HEK293 (cell line): Measurements from ENCODE around the gene PRRG4.

Experiments used
- CTCF ChIA-PET: fragments of 350-600 bp; formaldehyde crosslinking; extraction: SDS; loops from one replicate; lab custom pipeline; 2021; ENCODE audit warnings: antibody characterized with exemption; lab: Yijun Ruan, JAX
- POLR2A ChIA-PET: fragments of 300-600 bp; formaldehyde crosslinking; extraction: SDS; loops from one replicate; lab custom pipeline; 2020; ENCODE audit warnings: antibody characterized with exemption, inconsistent platforms; lab: Yijun Ruan, JAX
- H3K27ac ChIP-seq: fragments of 200-500 bp; sonication (Bioruptor generic); 2 replicates; pipeline ENCODE4 v1.5.1; 2014; ENCODE audit warnings: low read depth, low read length, control low read depth, inconsistent platforms; ENCODE audit errors: extremely low read depth
- H3K36me3 ChIP-seq, 2 experiments: fragments of 200-500 bp in 1 of 2; sonication (Bioruptor generic) in 1 of 2; 1 replicate in 1 of 2; 2 replicates in 1 of 2; pipeline ENCODE4 v1.5.1; 2014 to 2017; ENCODE audit warnings: inconsistent platforms in 2 of 2, low read length in 2 of 2; ENCODE audit not compliant: control insufficient read depth in 2 of 2, insufficient read depth in 1 of 2
- H3K4me1 ChIP-seq: fragments of 200-500 bp; sonication (Bioruptor generic); 2 replicates; pipeline ENCODE4 v1.5.1; 2014; ENCODE audit warnings: mild to moderate bottlenecking, low read length, inconsistent platforms; ENCODE audit not compliant: control insufficient read depth, insufficient read depth
- H3K4me3 ChIP-seq: 2 replicates; pipeline ENCODE4 v1.5.1; 2011; ENCODE audit warnings: low read depth, mild to moderate bottlenecking, control low read depth, low read length, moderate library complexity
- H3K9me3 ChIP-seq: fragments of 200-500 bp; sonication (Bioruptor generic); 2 replicates; pipeline ENCODE4 v1.5.1; 2014; ENCODE audit warnings: low read depth, low read length, inconsistent platforms; ENCODE audit not compliant: control insufficient read depth, insufficient read depth
- GLIS1 ChIP-seq: fragments of 450-650 bp; formaldehyde crosslinking; IDR thresholded peaks from 2 replicates; pipeline ENCODE4 v1.5.1; 2016; ENCODE audit warnings: missing biosample characterization, missing genetic modification characterization
- HOXD13 ChIP-seq: sonication (generic); formaldehyde crosslinking; IDR thresholded peaks from 2 replicates; pipeline ENCODE4 v1.8.0; 2022; ENCODE audit warnings: missing genetic modification reagents, borderline replicate concordance
- KLF1 ChIP-seq: fragments of 450-650 bp; formaldehyde crosslinking; IDR thresholded peaks from 2 replicates; pipeline ENCODE4 v1.5.1; 2016; ENCODE audit warnings: missing biosample characterization, missing genetic modification characterization
- KLF7 ChIP-seq: fragments of 450-650 bp; formaldehyde crosslinking; IDR thresholded peaks from 2 replicates; pipeline ENCODE4 v1.5.1; 2016; ENCODE audit warnings: missing biosample characterization, missing genetic modification characterization, borderline replicate concordance
- MEIS1 ChIP-seq: sonication (generic); formaldehyde crosslinking; IDR thresholded peaks from 2 replicates; pipeline ENCODE4 v1.8.1; 2022; ENCODE audit warnings: missing genetic modification reagents, mild to moderate bottlenecking, borderline replicate concordance
- PRDM1 ChIP-seq: fragments of 450-650 bp; formaldehyde crosslinking; IDR thresholded peaks from 2 replicates; pipeline ENCODE4; 2016; ENCODE audit warnings: missing biosample characterization, missing genetic modification characterization
- ZFHX2 ChIP-seq: fragments of 450-650 bp; formaldehyde crosslinking; conservative IDR thresholded peaks from 2 replicates; pipeline ENCODE4 v1.5.1; 2016; ENCODE audit warnings: missing biosample characterization, missing genetic modification characterization
- ZNF169 ChIP-seq: fragments of 450-650 bp; formaldehyde crosslinking; IDR thresholded peaks from 2 replicates; pipeline ENCODE4 v1.5.1; 2016; ENCODE audit warnings: missing biosample characterization, missing genetic modification characterization
- ZNF175 ChIP-seq: fragments of 450-650 bp; formaldehyde crosslinking; IDR thresholded peaks from 2 replicates; pipeline ENCODE4 v1.5.1; 2016; ENCODE audit warnings: missing biosample characterization, missing genetic modification characterization
- ZNF248 ChIP-seq: fragments of 450-650 bp; formaldehyde crosslinking; IDR thresholded peaks from 2 replicates; pipeline ENCODE4 v1.5.1; 2017; ENCODE audit warnings: missing biosample characterization, missing genetic modification characterization
- ZNF274 ChIP-seq, 2 experiments: fragments of 200-500 bp in 1 of 2; fragments of 450-650 bp in 1 of 2; sonication (Bioruptor generic) in 1 of 2; formaldehyde crosslinking in 1 of 2; IDR thresholded peaks; 2 replicates each; pipeline versions ENCODE4 v1.5.1 to v1.6.1; 2014 to 2016; ENCODE audit warnings: borderline replicate concordance in 1 of 2, inconsistent platforms in 1 of 2, low read length in 1 of 2, missing biosample characterization in 1 of 2, missing genetic modification characterization in 1 of 2
- ZNF341 ChIP-seq: fragments of 450-650 bp; formaldehyde crosslinking; IDR thresholded peaks from 2 replicates; pipeline ENCODE4; 2016; ENCODE audit warnings: low read depth, missing biosample characterization, missing genetic modification characterization
- ZNF37A ChIP-seq: fragments of 450-650 bp; IDR thresholded peaks from 2 replicates; pipeline ENCODE4 v1.5.1; 2018; ENCODE audit warnings: missing biosample characterization, missing genetic modification characterization
- ZNF391 ChIP-seq: fragments of 450-650 bp; formaldehyde crosslinking; IDR thresholded peaks from 2 replicates; pipeline ENCODE4 v1.5.1; 2016; ENCODE audit warnings: low read depth, missing biosample characterization, missing genetic modification characterization, borderline replicate concordance
- ZNF426 ChIP-seq: fragments of 450-650 bp; formaldehyde crosslinking; IDR thresholded peaks from 2 replicates; pipeline ENCODE4 v1.5.1; 2017; ENCODE audit warnings: missing biosample characterization, missing genetic modification characterization, mild to moderate bottlenecking, inconsistent platforms, moderate library complexity
- ZNF501 ChIP-seq: fragments of 450-650 bp; formaldehyde crosslinking; IDR thresholded peaks from 2 replicates; pipeline ENCODE4 v1.5.1; 2016; ENCODE audit warnings: missing biosample characterization, missing genetic modification characterization
- ZNF548 ChIP-seq: fragments of 450-650 bp; formaldehyde crosslinking; IDR thresholded peaks from 2 replicates; pipeline ENCODE4 v1.5.1; 2016; ENCODE audit warnings: missing biosample characterization, missing genetic modification characterization
- ZNF596 ChIP-seq: fragments of 450-650 bp; IDR thresholded peaks from 2 replicates; pipeline ENCODE4 v1.5.0; 2018; ENCODE audit warnings: missing biosample characterization, mild to moderate bottlenecking, missing genetic modification characterization, moderate library complexity
- ZNF707 ChIP-seq: fragments of 450-650 bp; formaldehyde crosslinking; IDR thresholded peaks from 2 replicates; pipeline ENCODE4 v1.5.1; 2016; ENCODE audit warnings: missing biosample characterization, missing genetic modification characterization
- TF ChIP-seq, protein P1 (sequence below): fragments of 450-650 bp; formaldehyde crosslinking; IDR thresholded peaks from 2 replicates; pipeline ENCODE4 v1.5.1; 2016; ENCODE audit warnings: missing biosample characterization, missing genetic modification characterization
- TF ChIP-seq, protein P2 (sequence below): fragments of 450-650 bp; IDR thresholded peaks from 2 replicates; pipeline ENCODE4 v1.5.1; 2018; ENCODE audit warnings: missing biosample characterization, mild to moderate bottlenecking, missing genetic modification characterization
- TF ChIP-seq, protein P3 (sequence below): fragments of 450-650 bp; formaldehyde crosslinking; IDR thresholded peaks from 2 replicates; pipeline ENCODE4 v1.5.1; 2016; ENCODE audit warnings: missing biosample characterization, missing genetic modification characterization
- TF ChIP-seq, protein P4 (sequence below): fragments of 450-650 bp; formaldehyde crosslinking; optimal IDR thresholded peaks from 2 replicates; pipeline ENCODE3; 2016; ENCODE audit warnings: missing biosample characterization, mild to moderate bottlenecking, missing genetic modification characterization
- TF ChIP-seq, protein P5 (sequence below): fragments of 450-650 bp; formaldehyde crosslinking; conservative IDR thresholded peaks from 2 replicates; pipeline ENCODE4 v1.5.1; 2016; ENCODE audit warnings: low read depth, missing biosample characterization, missing genetic modification characterization

The PRRG4 gene

DNA sequence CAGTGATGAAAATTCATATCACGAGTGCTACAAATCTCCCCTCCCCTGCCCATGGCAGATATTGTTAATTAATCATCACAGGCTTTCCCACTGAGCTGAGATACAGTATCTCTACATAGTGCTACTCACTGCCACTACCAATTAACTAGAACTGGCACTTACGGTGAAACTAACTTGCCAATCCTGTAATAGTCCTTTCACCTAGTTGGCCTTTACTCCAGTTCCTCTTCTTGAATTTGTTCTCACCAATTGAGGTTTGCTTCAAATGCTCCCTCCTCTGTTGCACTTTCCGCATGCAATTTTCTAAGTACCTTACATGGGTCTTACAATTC is 11.9 kb upstream of the PRRG4 start (continued):
- no peak for TF ChIP-seq HOXD13
- TF ChIP-seq ZNF274 (IDR thresholded peaks at IDR 0.05; ENCODE audit: low read length), result no peak
- no peak for TF ChIP-seq ZNF274 (tag by site-specific recombination; IDR thresholded peaks at IDR 0.05; ENCODE audit: borderline replicate concordance)
- TF ChIP-seq, protein P1, sequence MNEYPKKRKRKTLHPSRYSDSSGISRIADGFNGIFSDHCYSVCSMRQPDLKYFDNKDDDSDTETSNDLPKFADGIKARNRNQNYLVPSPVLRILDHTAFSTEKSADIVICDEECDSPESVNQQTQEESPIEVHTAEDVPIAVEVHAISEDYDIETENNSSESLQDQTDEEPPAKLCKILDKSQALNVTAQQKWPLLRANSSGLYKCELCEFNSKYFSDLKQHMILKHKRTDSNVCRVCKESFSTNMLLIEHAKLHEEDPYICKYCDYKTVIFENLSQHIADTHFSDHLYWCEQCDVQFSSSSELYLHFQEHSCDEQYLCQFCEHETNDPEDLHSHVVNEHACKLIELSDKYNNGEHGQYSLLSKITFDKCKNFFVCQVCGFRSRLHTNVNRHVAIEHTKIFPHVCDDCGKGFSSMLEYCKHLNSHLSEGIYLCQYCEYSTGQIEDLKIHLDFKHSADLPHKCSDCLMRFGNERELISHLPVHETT (tag by site-specific recombination), result no peak
- TF ChIP-seq GLIS1 (tag by site-specific recombination), result no peak
- TF ChIP-seq ZNF501 (tag by site-specific recombination), result no peak
- TF ChIP-seq, protein P2, sequence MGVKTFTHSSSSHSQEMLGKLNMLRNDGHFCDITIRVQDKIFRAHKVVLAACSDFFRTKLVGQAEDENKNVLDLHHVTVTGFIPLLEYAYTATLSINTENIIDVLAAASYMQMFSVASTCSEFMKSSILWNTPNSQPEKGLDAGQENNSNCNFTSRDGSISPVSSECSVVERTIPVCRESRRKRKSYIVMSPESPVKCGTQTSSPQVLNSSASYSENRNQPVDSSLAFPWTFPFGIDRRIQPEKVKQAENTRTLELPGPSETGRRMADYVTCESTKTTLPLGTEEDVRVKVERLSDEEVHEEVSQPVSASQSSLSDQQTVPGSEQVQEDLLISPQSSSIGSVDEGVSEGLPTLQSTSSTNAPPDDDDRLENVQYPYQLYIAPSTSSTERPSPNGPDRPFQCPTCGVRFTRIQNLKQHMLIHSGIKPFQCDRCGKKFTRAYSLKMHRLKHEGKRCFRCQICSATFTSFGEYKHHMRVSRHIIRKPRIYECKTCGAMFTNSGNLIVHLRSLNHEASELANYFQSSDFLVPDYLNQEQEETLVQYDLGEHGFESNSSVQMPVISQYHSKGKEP (tag by site-specific recombination), result no peak
- TF ChIP-seq ZNF426 (tag by site-specific recombination), result no peak
- no peak for TF ChIP-seq ZNF596 (tag by site-specific recombination)
- TF ChIP-seq, protein P3, sequence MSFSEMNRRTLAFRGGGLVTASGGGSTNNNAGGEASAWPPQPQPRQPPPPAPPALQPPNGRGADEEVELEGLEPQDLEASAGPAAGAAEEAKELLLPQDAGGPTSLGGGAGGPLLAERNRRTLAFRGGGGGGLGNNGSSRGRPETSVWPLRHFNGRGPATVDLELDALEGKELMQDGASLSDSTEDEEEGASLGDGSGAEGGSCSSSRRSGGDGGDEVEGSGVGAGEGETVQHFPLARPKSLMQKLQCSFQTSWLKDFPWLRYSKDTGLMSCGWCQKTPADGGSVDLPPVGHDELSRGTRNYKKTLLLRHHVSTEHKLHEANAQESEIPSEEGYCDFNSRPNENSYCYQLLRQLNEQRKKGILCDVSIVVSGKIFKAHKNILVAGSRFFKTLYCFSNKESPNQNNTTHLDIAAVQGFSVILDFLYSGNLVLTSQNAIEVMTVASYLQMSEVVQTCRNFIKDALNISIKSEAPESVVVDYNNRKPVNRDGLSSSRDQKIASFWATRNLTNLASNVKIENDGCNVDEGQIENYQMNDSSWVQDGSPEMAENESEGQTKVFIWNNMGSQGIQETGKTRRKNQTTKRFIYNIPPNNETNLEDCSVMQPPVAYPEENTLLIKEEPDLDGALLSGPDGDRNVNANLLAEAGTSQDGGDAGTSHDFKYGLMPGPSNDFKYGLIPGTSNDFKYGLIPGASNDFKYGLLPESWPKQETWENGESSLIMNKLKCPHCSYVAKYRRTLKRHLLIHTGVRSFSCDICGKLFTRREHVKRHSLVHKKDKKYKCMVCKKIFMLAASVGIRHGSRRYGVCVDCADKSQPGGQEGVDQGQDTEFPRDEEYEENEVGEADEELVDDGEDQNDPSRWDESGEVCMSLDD (tag by site-specific recombination), result no peak

DNA sequence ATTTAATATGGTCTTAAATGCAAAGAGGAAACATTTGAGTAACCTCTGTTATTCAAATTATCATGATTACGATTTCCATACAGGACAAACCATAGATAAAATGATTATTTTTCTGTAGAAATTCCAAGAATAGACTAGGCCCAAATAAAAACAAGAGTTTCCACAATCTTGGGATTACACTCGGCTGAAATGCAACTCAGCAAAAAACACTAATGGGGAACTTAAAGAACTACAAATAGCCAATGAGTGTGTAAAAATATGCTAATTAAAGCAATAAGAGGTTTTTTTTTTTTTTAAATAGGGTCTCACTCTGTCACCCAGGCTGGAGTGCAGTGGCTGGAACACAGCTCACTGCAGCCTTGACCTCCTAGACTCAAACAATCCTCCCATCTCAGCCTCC is 10.5 kb upstream of the PRRG4 start:
- CTCF ChIA-PET, result no interaction called here
- Histone ChIP-seq H3K36me3 (no peaks in the 10 kb centered on the region), H3K4me3 (no peak overlapping the region), H3K27ac (no peak overlapping the region), H3K9me3 (no peaks in the 10 kb centered on the region), H3K4me1 (no peaks in the 10 kb centered on the region)
- TF ChIP-seq ZFHX2 (no peak), ZNF169 (tag by site-specific recombination) (no peak), KLF7 (tag by site-specific recombination) (no peak), ZNF707 (tag by site-specific recombination) (no peak), ZNF391 (tag by site-specific recombination) (no peak), PRDM1 (tag by site-specific recombination) (no peak), ZNF248 (tag by site-specific recombination) (no peak), ZNF548 (tag by site-specific recombination) (no peak)
- POLR2A ChIA-PET, result no interaction called here

DNA sequence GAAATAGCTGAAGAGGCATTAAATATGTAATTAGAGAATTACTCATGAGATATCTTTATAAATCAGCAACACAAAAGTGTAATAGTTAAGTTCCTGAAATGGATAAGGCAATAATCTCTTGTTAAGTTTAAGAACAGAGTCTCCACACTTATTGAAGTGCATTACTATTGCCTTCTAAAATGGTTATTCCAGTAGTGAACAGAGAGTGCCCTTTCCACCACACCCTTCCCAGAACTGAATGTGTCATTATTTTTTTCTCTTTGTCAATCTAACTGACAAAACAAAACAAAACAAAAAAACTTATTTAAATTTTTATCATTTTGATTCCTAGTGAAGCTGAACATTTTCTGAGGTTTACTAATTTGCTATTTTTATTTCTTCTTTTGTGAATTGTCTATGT is 9.2 kb upstream of the PRRG4 start:
- H3K36me3 ChIP-seq, result no peaks in the 10 kb centered on the region
- no peak overlapping the region for H3K27ac ChIP-seq
- H3K4me3 ChIP-seq, result no peak overlapping the region
- ChIA-PET CTCF (interaction anchor here (0.6 kb wide), 2 partner anchors 105 to 1049 kb away, joined by 3 read pairs; no protein-coding TSS in a partner anchor), POLR2A (no interaction called here)
- no peaks in the 10 kb centered on the region for H3K4me1 ChIP-seq
- no peaks in the 10 kb centered on the region for H3K9me3 ChIP-seq
- no peak for TF ChIP-seq MEIS1 (CRISPR knock-in tag)
- no peak for TF ChIP-seq ZNF175 (tag by site-specific recombination)
- no peak for TF ChIP-seq KLF1
- TF ChIP-seq ZNF341 (tag by site-specific recombination), result no peak
- no peak for TF ChIP-seq ZNF596 (tag by site-specific recombination)
- TF ChIP-seq, protein P4, sequence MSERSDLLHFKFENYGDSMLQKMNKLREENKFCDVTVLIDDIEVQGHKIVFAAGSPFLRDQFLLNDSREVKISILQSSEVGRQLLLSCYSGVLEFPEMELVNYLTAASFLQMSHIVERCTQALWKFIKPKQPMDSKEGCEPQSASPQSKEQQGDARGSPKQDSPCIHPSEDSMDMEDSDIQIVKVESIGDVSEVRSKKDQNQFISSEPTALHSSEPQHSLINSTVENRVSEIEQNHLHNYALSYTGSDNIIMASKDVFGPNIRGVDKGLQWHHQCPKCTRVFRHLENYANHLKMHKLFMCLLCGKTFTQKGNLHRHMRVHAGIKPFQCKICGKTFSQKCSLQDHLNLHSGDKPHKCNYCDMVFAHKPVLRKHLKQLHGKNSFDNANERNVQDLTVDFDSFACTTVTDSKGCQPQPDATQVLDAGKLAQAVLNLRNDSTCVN (tag by site-specific recombination), result no peak
- TF ChIP-seq ZNF37A (tag by site-specific recombination), result no peak
- TF ChIP-seq, protein P5, sequence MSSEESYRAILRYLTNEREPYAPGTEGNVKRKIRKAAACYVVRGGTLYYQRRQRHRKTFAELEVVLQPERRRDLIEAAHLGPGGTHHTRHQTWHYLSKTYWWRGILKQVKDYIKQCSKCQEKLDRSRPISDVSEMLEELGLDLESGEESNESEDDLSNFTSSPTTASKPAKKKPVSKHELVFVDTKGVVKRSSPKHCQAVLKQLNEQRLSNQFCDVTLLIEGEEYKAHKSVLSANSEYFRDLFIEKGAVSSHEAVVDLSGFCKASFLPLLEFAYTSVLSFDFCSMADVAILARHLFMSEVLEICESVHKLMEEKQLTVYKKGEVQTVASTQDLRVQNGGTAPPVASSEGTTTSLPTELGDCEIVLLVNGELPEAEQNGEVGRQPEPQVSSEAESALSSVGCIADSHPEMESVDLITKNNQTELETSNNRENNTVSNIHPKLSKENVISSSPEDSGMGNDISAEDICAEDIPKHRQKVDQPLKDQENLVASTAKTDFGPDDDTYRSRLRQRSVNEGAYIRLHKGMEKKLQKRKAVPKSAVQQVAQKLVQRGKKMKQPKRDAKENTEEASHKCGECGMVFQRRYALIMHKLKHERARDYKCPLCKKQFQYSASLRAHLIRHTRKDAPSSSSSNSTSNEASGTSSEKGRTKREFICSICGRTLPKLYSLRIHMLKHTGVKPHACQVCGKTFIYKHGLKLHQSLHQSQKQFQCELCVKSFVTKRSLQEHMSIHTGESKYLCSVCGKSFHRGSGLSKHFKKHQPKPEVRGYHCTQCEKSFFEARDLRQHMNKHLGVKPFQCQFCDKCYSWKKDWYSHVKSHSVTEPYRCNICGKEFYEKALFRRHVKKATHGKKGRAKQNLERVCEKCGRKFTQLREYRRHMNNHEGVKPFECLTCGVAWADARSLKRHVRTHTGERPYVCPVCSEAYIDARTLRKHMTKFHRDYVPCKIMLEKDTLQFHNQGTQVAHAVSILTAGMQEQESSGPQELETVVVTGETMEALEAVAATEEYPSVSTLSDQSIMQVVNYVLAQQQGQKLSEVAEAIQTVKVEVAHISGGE (tag by site-specific recombination), result no peak
